Spinal cord (tissue), 10 donors: ENCODE results near the gene USP34. TPM values are rescaled to one million over a fixed set of nuclear protein-coding genes. Genes with fewer than 3 reads are reported as not detected.
"Not testable (repeated sequence)": the region's sequence is repeated elsewhere in the genome, so short reads cannot be mapped to it uniquely, and the experiment has no call there.

Experiments
- DNase-seq, 6 donors: peaks; one replicate each; pipeline versions ENCODE4 v3.0.0 to v3.0.0-alpha.2; 2013 to 2015; ENCODE audit warnings: low spot score in 6 of 6, low read depth in 4 of 6
- H3K27ac ChIP-seq: one replicate; pipeline ENCODE4 v1.5.1; 2013; ENCODE audit warnings: low read depth, low read length, control low read depth
- H3K27me3 ChIP-seq: one replicate; pipeline ENCODE4 v1.6.1; 2013; ENCODE audit warnings: low read length; ENCODE audit not compliant: control insufficient read depth, insufficient read depth
- H3K36me3 ChIP-seq: one replicate; pipeline ENCODE4 v1.6.1; 2013; ENCODE audit warnings: low read length; ENCODE audit not compliant: control insufficient read depth, insufficient read depth
- H3K4me1 ChIP-seq: one replicate; pipeline ENCODE4 v1.6.1; 2013; ENCODE audit warnings: low read length; ENCODE audit not compliant: control insufficient read depth, insufficient read depth
- H3K4me3 ChIP-seq: one replicate; pipeline ENCODE4 v1.5.1; 2013; ENCODE audit warnings: low read depth, low read length, control low read depth
- H3K9me3 ChIP-seq: one replicate; pipeline ENCODE4 v1.6.1; 2013; ENCODE audit warnings: low read length; ENCODE audit not compliant: control insufficient read depth, insufficient read depth
- WGBS: methylation state at CpG from one replicate; pipeline ENCODE4 v1.1.5; 2013; ENCODE audit warnings: missing lambda C conversion rate; ENCODE audit not compliant: insufficient coverage; 5-methylcytosine and 5-hydroxymethylcytosine counted together
- polyA plus RNA-seq, 2 donors: library from polyadenylated mRNA; unstranded; fragments of 120-200 nt; gene quantifications; one replicate each; pipeline ENCODE4 v1.2.1, GENCODE V29; 2013; ENCODE audit not compliant: insufficient read length in 2 of 2
- total RNA-seq, 2 donors: library from RNA; depleted of rRNA in 1 of 2; stranded (reverse); fragments of 120-200 nt in 1 of 2; fragments of >200 nt in 1 of 2; gene quantifications; one replicate each; pipeline versions ENCODE4 v1.2.3 to v1.2.4, GENCODE V29; 2013 to 2014
- donor health status: healthy.

Gene USP34
- total and polyA plus RNA-seq, 4 donors, result 127 to 206 (median 143) TPM

DNA sequence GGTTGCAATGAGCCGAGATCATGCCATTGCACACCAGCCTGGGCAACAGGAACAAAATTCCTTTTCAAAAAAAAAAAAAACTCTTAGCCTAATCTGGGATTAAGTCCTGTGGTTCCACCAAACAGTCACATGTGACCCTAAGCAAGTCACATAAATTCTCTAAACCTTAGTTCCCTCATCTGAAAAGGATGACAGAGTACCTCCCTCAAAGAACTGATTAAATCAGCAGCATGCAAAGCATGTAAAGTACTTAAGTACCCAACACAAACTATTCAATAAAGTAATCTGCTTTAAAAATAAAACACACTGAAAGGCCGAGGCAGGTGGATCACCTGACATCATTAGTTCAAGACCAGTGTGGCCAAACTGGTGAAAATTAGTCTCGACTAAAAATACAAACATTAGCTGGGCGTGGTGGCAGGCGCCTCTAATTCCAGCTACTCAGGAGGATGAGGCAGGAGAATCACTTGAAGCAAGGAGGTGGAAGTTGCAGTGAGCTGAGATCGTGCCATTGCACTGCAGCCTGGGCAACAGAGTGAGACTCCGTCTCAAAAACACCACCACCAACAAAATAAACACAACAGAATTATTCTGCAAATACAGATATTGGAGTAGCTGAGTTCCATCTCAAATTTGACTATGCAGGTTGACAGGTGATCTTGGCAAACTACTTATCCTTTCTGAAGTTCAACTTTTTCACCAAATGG, 7.0 kb downstream of the USP34 start:
- 63% methylated on average over 2 of the region's 7 CpGs for WGBS
- H3K9me3 ChIP-seq, result no peaks in the 10 kb centered on the region
- no peaks in the 10 kb centered on the region for H3K27me3 ChIP-seq
- H3K27ac ChIP-seq, result no peak overlapping the region
- no peak overlapping the region for H3K4me3 ChIP-seq
- DNase-seq, result no peak
- peaks cover 4% of the 10 kb centered on the region for H3K36me3 ChIP-seq
- H3K4me1 ChIP-seq, result no peaks in the 10 kb centered on the region

DNA sequence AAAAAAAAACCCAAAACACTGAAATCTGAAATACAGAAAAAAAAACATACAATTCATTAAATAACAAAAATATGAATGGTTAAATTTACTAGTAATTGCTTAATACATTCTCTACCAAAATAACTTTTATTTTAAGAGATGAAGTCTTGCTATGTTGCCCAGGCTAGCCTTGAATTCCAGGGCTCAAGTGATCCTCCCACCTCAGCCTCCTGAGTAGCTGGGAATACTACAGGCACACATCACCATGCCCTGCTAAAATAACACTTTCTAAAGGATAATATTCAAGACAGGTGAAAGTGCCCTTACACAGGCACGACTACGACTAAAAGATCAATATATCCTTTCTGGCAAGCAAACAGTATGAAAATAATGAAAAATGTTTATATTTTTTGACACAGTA, 9.5 kb downstream of the USP34 start:
- Histone ChIP-seq H3K4me3 (no peak overlapping the region), H3K9me3 (no peaks in the 10 kb centered on the region), H3K27ac (no peak overlapping the region), H3K36me3 (no peaks in the 10 kb centered on the region), H3K4me1 (no peaks in the 10 kb centered on the region), H3K27me3 (no peaks in the 10 kb centered on the region)
- WGBS, result no CpG with 5 or more reads among the region's 2 CpGs
- DNase-seq, result no peak

- H3K27ac ChIP-seq, result no peak overlapping the region
- no peaks in the 10 kb centered on the region for H3K9me3 ChIP-seq
- H3K4me1 ChIP-seq, result no peaks in the 10 kb centered on the region
- no peaks in the 10 kb centered on the region for H3K36me3 ChIP-seq
- DNase-seq, result no peak
- H3K4me3 ChIP-seq, result no peak overlapping the region
- 65% methylated on average over 3 of the region's 4 CpGs for WGBS
- H3K27me3 ChIP-seq, result no peaks in the 10 kb centered on the region
Measured at GRCh38 chr2:61460163-61460562, 10.7 kb downstream of the USP34 start.

GRCh38 chr2:61456746-61457420, 14.0 kb downstream of the USP34 start:
- Histone ChIP-seq H3K4me3 (no peak overlapping the region), H3K27me3 (no peaks in the 10 kb centered on the region), H3K4me1 (no peaks in the 10 kb centered on the region), H3K27ac (no peak overlapping the region), H3K36me3 (peaks cover 2% of the 10 kb centered on the region), H3K9me3 (no peaks in the 10 kb centered on the region)
- DNase-seq, result no peak
- 84% methylated on average over 4 of the region's 6 CpGs for WGBS

DNA sequence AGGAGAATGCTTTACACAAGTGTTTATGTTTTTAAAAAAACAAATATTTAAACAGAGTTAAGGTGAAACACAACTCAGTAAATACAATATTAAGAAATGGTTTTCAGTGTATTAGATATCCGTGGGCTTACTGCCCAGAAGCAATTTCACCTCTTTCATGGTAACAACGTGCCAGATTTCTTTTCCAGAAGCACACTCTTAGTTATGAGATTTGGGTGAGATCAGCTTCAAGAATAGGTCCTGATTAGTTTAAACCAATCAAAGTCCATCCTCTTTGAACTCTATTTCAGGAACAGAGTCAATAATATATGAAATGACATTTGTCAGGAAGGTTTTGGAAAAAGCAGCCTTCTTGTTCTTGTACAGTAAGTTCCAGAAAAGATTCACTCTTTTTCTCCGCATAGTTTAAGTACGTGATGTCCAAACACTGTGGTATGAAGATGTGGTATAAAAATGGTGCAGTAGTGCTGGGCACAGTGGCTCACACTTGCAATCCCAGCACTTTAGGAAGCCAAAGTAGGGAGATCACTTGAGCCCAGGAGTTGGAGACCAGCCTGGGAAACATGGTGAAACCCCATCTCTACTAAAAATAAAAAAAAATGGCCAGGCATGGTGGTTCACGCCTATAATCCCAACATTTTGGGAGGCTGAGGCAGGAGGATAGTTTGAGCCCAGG, 14.7 kb downstream of the USP34 start:
- no peaks in the 10 kb centered on the region for H3K27me3 ChIP-seq
- H3K9me3 ChIP-seq, result no peaks in the 10 kb centered on the region
- DNase-seq, result no peak
- H3K4me3 ChIP-seq, result no peak overlapping the region
- peaks cover 2% of the 10 kb centered on the region for H3K36me3 ChIP-seq
- WGBS, result 84% methylated on average over 2 of the region's 5 CpGs
- H3K27ac ChIP-seq, result no peak overlapping the region
- H3K4me1 ChIP-seq, result no peaks in the 10 kb centered on the region

DNA sequence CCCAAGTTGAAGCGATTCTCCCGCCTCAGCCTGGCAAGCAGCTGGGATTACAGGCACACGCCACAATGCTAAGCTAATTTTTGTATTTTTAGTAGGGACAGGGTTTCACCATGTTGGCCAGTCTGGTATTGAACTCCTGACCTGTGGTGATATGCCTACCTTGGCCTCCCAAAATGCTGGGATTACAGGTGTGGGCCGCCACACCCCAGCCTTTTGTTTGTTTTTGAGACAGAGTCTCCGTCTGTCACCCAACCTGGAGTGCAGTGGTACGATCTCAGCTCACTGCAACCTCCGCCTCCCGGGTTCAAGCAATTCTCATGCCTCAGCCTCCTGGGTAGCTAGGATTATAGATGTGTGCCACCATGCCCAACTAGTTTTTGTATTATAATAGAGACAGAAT, 15.9 kb downstream of the USP34 start:
- H3K27ac ChIP-seq, H3K27me3 ChIP-seq, H3K4me1 ChIP-seq, H3K9me3 ChIP-seq, H3K36me3 ChIP-seq, DNase-seq, H3K4me3 ChIP-seq: not testable (repeated sequence)
- WGBS, result 92% methylated on average over 3 of the region's 8 CpGs

DNA sequence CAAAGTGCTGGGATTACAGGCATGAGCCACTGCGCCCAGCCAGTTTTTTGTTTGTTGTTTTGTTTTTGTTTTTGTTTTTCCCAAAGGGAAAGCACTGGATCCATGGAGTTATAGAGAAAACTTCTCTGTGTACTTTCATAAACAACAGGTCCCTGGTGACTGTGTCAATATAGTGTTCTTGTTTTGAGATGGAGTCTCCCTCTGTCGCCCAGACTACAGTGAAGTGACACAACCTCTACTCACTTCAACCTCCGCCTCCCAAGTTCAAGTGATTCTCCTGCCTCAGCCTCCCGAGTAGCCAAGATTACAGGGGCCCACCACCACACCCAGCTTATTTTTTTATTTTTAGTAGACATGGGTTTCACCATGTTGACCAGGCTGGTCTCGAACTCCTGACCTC, 16.5 kb downstream of the USP34 start:
- 100% methylated on average over 1 of the region's 5 CpGs for WGBS
- H3K4me3 ChIP-seq, result no peak overlapping the region
- H3K27me3 ChIP-seq, result no peaks in the 10 kb centered on the region
- no peak for DNase-seq
- H3K4me1 ChIP-seq, result no peaks in the 10 kb centered on the region
- no peaks in the 10 kb centered on the region for H3K9me3 ChIP-seq
- H3K36me3 ChIP-seq, result peaks cover 2% of the 10 kb centered on the region
- H3K27ac ChIP-seq, result no peak overlapping the region

DNA sequence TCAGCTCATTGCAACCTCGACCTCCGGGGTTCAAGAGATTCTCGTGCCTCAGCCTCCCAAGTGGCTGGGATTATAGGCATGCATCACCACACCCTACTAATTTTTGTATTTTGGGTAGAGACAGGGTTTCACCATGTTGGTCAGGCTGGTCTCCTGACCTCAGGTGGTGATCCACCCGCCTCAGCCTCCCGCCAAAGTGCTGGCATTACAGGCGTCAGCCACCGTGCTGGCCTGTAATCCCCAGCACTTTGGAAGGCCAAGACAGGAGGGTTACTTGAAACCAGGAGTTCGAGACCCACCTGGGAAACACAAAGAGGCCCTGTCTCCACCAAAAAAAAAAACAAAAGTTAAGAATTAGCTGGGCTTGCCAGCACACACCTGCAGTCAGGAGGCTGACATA, 18.5 kb downstream of the USP34 start:
- H3K27ac ChIP-seq, result no peak overlapping the region
- no peaks in the 10 kb centered on the region for H3K9me3 ChIP-seq
- 97% methylated on average over 4 of the region's 8 CpGs for WGBS
- H3K36me3 ChIP-seq, result peaks cover 2% of the 10 kb centered on the region
- DNase-seq, result no peak
- no peaks in the 10 kb centered on the region for H3K27me3 ChIP-seq
- no peak overlapping the region for H3K4me3 ChIP-seq
- no peaks in the 10 kb centered on the region for H3K4me1 ChIP-seq

DNA sequence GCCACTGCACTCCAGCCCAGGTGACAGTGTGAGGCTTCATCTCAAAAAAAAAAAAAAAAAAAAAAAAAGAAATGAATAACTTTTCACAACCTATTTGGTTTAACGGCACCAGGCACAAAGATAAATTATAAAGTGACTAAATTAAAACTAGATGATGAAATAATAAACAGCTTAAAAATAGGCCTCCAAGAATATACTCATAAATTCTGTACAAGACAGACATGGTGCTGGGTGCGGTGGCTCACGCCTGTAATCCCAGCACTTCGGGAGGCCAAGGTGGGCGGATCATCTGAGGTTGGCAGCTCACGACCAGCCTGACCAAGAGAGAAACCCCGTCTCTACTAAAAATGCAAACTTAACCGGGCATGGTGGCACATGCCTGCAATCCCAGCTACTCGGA, 19.7 kb downstream of the USP34 start:
- no peak for DNase-seq
- H3K4me1 ChIP-seq, result no peaks in the 10 kb centered on the region
- H3K9me3 ChIP-seq, result no peaks in the 10 kb centered on the region
- 97% methylated on average over 8 of the region's 9 CpGs for WGBS
- H3K27ac ChIP-seq, result no peak overlapping the region
- H3K4me3 ChIP-seq, result no peak overlapping the region
- peaks cover 2% of the 10 kb centered on the region for H3K36me3 ChIP-seq
- no peaks in the 10 kb centered on the region for H3K27me3 ChIP-seq

- WGBS, result 89% methylated on average over 1 of the region's 4 CpGs
- H3K27me3 ChIP-seq, result no peaks in the 10 kb centered on the region
- DNase-seq, result no peak
- H3K4me3 ChIP-seq, result no peak overlapping the region
- H3K4me1 ChIP-seq, result no peaks in the 10 kb centered on the region
- H3K9me3 ChIP-seq, result no peaks in the 10 kb centered on the region
- peaks cover 2% of the 10 kb centered on the region for H3K36me3 ChIP-seq
- no peak overlapping the region for H3K27ac ChIP-seq
Measured at GRCh38 chr2:61450144-61450543, 20.7 kb downstream of the USP34 start.
